Right cardiac atrium (tissue), 5 donors: Measurements from ENCODE around the gene NEXN. TPM values are rescaled to one million over a fixed set of nuclear protein-coding genes. Genes with fewer than 3 reads are reported as not detected.

Experiments
- ATAC-seq, 2 donors: fragments of 200-7000 bp; cut with Tn5 transposase; one replicate each; pipeline versions ENCODE4 v1.8.0 to v1.9.1; 2020; ENCODE audit warnings: moderate library complexity in 2 of 2, mild to moderate bottlenecking in 1 of 2
- DNase-seq, 3 donors: peaks; one replicate each; pipeline ENCODE4 v3.0.0-alpha.2; 2020
- H3K27ac ChIP-seq: one replicate; pipeline ENCODE4 v1.5.1; 2013; ENCODE audit warnings: mild to moderate bottlenecking, low read length, control low read depth, moderate library complexity
- H3K27me3 ChIP-seq: one replicate; pipeline ENCODE4 v1.6.1; 2013; ENCODE audit not compliant: control insufficient read depth, insufficient read depth
- H3K4me1 ChIP-seq: one replicate; pipeline ENCODE4 v1.6.1; 2013; ENCODE audit warnings: low read length; ENCODE audit not compliant: control insufficient read depth, insufficient read depth
- H3K4me3 ChIP-seq: one replicate; pipeline ENCODE4 v1.5.1; 2013; ENCODE audit warnings: low read length, control low read depth
- H3K9me3 ChIP-seq: one replicate; pipeline ENCODE4 v1.6.1; 2013; ENCODE audit warnings: low read length; ENCODE audit not compliant: control insufficient read depth
- WGBS: extraction: QIAGEN DNeasy Blood & Tissue Kit; methylation state at CpG from one replicate; pipeline ENCODE4 v1.1.7; 2013; 5-methylcytosine and 5-hydroxymethylcytosine counted together
- intact Hi-C, 4 donors: fragments of 100-400 bp; cut with DNase I; formaldehyde crosslinking; loops; one replicate each; pipeline versions ENCODE4 v1.11.0 to v1.14.0; 2022 to 2023
- long read RNA-seq, 4 donors: library from polyadenylated mRNA; unstranded; transcript quantifications; one replicate each; pipeline ENCODE4 v2.0.0, GENCODE V29; 2020 to 2021
- polyA plus RNA-seq: library from polyadenylated mRNA; stranded (reverse); fragments of 200-250 nt; gene quantifications from one replicate; pipeline ENCODE4 v1.2.3, GENCODE V29; 2013
- total RNA-seq, 4 donors: library from RNA; stranded (reverse); fragmentation: NEBNext Ultra II Directional; extraction: Animal tissue kit (Norgen Biotek cat#: 25700); gene quantifications; one replicate each; pipeline ENCODE4 v1.2.1, GENCODE V29; 2021
- donor health status: healthy with polysubstance abuse.
- donor health status: DM: no; HTN: yes; CAD: no.
- donor health status: DM: no; HTN: no; CAD: no.
- donor health status: DM: no; HTN: yes; CAD: no; lungs with severe emphysema.
- donor health status: DM: yes; HTN: yes; CAD: no.

NEXN gene
- total RNA-seq (100 to 1,000 TPM; 209 to 313 (median 259) TPM), polyA plus RNA-seq (418 TPM)
- long read RNA-seq, donor 1, transcript NEXN-202 (13 exons, 2,607 nt): major isoform, 15 of 401 reads
- long read RNA-seq, donor 1, partial matches to known transcripts: 357 of 401 reads
- long read RNA-seq, donor 1, other reads (novel, unspliced or antisense): 24 of 401 reads
- long read RNA-seq, donor 2, transcript NEXN-202 (13 exons, 2,607 nt): major isoform, 35 of 119 reads
- long read RNA-seq, donor 2, partial matches to known transcripts: 54 of 119 reads
- long read RNA-seq, donor 2, other reads (novel, unspliced or antisense): 28 of 119 reads
- long read RNA-seq, donor 3, partial matches to known transcripts: 136 of 153 reads
- long read RNA-seq, donor 3, other reads (novel, unspliced or antisense): 13 of 153 reads
- long read RNA-seq, donor 4, transcript NEXN-202 (13 exons, 2,607 nt): major isoform, 66 of 161 reads
- long read RNA-seq, donor 4, partial matches to known transcripts: 42 of 161 reads
- long read RNA-seq, donor 4, other reads (novel, unspliced or antisense): 52 of 161 reads

DNA sequence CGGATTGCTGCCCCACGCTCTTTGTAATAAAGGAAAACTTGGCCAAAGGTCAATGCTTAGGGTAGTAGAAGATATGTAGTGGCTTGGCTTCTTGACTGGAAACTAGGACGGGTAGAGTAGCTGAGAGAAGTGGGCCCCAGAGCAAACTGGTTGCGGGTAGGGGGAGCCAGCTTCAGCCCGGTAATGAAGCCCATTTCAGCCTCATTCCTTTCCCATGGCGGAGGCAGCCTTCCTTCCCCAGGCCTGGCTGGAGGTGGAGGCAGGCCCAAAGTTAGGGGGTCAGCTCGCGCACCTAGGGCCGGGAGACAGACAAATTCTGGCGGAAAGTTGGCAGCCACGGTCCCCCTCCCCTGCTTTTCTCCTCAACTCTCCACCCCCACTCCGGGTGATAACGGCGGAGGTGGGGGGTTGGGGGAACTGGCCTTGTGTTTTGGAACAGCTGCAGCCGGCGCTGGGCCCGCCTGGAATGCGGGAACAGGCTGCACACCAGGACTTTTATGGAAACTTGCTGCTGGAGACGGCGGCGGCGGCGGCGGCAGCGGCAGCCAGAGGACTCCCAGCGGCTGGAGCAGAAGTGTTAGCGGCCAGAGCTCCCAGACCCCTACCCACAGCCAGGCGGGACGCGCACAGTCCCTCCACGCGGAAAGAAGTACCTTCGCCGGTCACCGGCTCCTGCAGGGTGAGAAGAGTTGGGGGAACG is at the start of gene NEXN:
NEXN (plus strand) TSS at position 544 of the 700 bp plus-strand sequence. CDS start 27,483 bp downstream, outside the sequence.
- WGBS: 3% methylated on average over 36 of the region's 36 CpGs

DNA sequence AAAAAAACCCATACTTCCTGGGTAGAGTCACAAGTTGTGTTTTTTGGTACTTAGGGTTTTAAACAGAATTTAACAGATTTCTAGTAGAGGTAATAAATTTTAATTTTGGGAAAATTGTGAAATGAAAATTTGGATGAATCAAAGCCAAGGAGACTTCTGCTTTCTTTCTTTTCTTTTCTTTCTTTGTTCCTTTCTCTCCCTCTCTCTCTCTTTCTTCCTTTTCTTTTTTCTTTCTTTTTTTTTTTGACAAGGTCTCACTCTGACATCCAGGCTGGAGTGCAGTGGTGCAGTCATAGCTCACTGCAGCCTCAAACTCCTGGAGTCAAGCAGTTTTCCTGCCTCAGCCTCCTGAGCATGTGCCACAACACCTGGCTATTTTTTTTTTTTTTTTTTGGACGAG is 46.9 kb upstream of the NEXN start:
- Histone ChIP-seq H3K27me3 (no peaks in the 10 kb centered on the region), H3K27ac (no peak overlapping the region), H3K4me3 (no peak overlapping the region), H3K4me1 (no peaks in the 10 kb centered on the region), H3K9me3 (no peaks in the 10 kb centered on the region)
- intact Hi-C loops: no loop called here
- no peak for ATAC-seq
- WGBS: 50% methylated on average over 1 of the region's 1 CpG
- DNase-seq: no peak

More for the DNA sequence above, at the start of gene NEXN:
- H3K9me3 ChIP-seq: no peaks in the 10 kb centered on the region
- DNase-seq (peak; percentile 89 to 96 (median 94)), ATAC-seq (peak; percentile 94)
- H3K4me3 ChIP-seq: peak within 1 kb of the TSS; percentile 84
- no peaks in the 10 kb centered on the region for H3K27me3 ChIP-seq
- H3K27ac ChIP-seq: peak within 1 kb of the TSS; percentile 93
- no peaks in the 10 kb centered on the region for H3K4me1 ChIP-seq
- intact Hi-C loops: loop anchor here (5.0 kb wide), 2 partner anchors 51 to 56 kb away; no protein-coding TSS in a partner anchor

DNA sequence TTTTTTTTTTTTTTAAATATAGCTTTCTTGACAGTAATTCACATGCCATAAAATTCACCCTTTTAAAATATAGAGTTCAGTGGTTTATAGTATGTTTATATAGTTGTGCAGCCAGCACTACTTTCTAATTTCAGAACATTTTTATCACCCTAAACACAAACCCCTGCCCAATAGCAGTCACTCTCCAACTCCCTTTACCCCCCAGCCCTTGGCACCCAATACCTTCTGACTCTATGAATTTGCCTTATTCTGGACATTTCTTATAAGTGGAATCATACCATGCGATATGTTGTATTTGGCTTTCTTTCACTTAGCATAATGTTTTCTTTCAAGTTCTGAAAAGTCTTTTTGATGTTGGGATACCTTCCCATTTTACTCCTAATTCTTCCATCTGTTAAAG is 42.5 kb upstream of the NEXN start:
- Histone ChIP-seq H3K9me3 (no peaks in the 10 kb centered on the region), H3K27me3 (no peaks in the 10 kb centered on the region), H3K27ac (no peak overlapping the region), H3K4me3 (no peak overlapping the region), H3K4me1 (no peaks in the 10 kb centered on the region)
- intact Hi-C loops: no loop called here
- 97% methylated on average over 1 of the region's 1 CpG for WGBS
- DNase-seq (no peak), ATAC-seq (no peak)

DNA sequence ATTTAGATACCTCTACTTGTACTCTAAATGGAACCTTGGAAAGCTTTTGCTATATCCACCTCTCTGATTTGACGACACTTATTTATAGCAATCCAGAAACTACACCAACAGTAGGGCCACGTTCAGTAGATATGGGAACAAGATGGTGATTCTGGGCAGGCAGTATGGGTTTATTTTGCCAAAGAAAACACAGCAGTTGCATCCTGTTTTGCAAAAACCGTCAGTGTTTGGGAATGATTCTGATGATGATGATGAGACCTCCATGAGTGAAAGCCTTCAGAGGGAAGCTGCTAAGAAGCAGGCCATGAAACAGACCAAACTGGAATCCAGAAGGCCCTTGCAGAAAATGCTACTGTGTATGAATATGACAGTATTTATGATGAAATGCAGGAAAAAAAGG is 41.5 kb upstream of the NEXN start:
- Histone ChIP-seq H3K9me3 (no peaks in the 10 kb centered on the region), H3K4me1 (no peaks in the 10 kb centered on the region), H3K27me3 (no peaks in the 10 kb centered on the region), H3K27ac (no peak overlapping the region), H3K4me3 (no peak overlapping the region)
- WGBS: 46% methylated on average over 3 of the region's 3 CpGs
- DNase-seq (no peak), ATAC-seq (no peak)
- intact Hi-C loops: no loop called here

- Histone ChIP-seq H3K27ac (no peak overlapping the region), H3K9me3 (no peaks in the 10 kb centered on the region), H3K4me3 (no peak overlapping the region), H3K4me1 (no peaks in the 10 kb centered on the region), H3K27me3 (no peaks in the 10 kb centered on the region)
- no peak for DNase-seq
- intact Hi-C loops: no loop called here
- 82% methylated on average over 9 of the region's 9 CpGs for WGBS
- no peak for ATAC-seq
Measured at GRCh38 chr1:77847621-77848080, 40.8 kb upstream of the NEXN start.

DNA sequence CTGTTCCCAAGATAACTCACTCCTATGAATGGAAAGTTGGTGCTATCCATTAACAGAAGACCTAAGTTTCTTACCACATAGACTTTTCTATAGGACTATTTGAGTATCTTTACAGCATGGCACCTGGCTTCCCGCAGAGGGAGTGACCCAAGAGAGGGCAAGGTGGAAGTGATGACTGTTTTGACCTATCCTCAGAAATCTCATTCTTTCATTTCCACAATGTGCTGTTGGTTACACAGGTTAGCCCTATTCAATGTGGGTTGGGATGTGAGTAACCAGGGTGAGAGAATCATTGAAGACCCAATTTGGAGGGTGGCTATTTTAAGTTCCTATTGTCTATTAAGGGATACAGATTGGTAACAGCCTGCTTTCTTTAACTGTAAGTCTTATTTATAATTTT is 38.3 kb upstream of the NEXN start:
- no peaks in the 10 kb centered on the region for H3K9me3 ChIP-seq
- WGBS: 100% methylated on average over 1 of the region's 1 CpG
- no peaks in the 10 kb centered on the region for H3K4me1 ChIP-seq
- H3K27ac ChIP-seq: no peak overlapping the region
- DNase-seq: no peak
- no peak for ATAC-seq
- no peak overlapping the region for H3K4me3 ChIP-seq
- intact Hi-C loops: no loop called here
- no peaks in the 10 kb centered on the region for H3K27me3 ChIP-seq

DNA sequence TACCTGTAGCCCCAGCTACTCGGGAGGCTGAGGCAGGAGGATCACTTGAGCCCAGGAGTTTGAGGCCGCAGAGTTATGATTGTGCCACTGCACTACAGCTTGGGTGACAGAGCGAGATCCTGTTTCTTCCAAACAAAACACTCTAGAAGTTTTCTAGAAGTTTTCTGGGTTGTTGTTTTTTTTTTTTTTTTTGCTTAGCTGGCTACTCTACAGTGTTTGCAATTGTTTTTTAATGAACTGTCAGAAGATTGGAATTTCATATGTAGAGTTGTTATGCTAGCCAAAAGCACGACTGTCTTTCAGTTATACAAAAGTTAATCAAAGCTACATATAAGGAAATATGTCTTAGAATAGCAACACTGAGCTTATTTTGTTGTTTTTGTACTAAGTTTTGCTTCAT is 30.9 kb upstream of the NEXN start:
- Histone ChIP-seq H3K4me3 (no peak overlapping the region), H3K4me1 (no peaks in the 10 kb centered on the region), H3K27me3 (no peaks in the 10 kb centered on the region), H3K9me3 (no peaks in the 10 kb centered on the region), H3K27ac (no peak overlapping the region)
- ATAC-seq (no peak), DNase-seq (no peak)
- intact Hi-C loops: no loop called here
- WGBS: 80% methylated on average over 4 of the region's 4 CpGs

GRCh38 chr1:77858725-77859124 is 29.7 kb upstream of the NEXN start:
- Histone ChIP-seq H3K27ac (no peak overlapping the region), H3K9me3 (no peaks in the 10 kb centered on the region), H3K4me1 (no peaks in the 10 kb centered on the region), H3K27me3 (no peaks in the 10 kb centered on the region), H3K4me3 (no peak overlapping the region)
- DNase-seq (no peak), ATAC-seq (no peak)
- intact Hi-C loops: no loop called here
- WGBS: 90% methylated on average over 3 of the region's 3 CpGs

GRCh38 chr1:77859248-77859647 is 29.2 kb upstream of the NEXN start:
- Histone ChIP-seq H3K9me3 (no peaks in the 10 kb centered on the region), H3K27ac (no peak overlapping the region), H3K27me3 (no peaks in the 10 kb centered on the region), H3K4me1 (no peaks in the 10 kb centered on the region), H3K4me3 (no peak overlapping the region)
- intact Hi-C loops: no loop called here
- no peak for DNase-seq
- no peak for ATAC-seq
- 80% methylated on average over 2 of the region's 2 CpGs for WGBS

GRCh38 chr1:77866296-77866695 is 22.1 kb upstream of the NEXN start:
- intact Hi-C loops: no loop called here
- Histone ChIP-seq H3K4me1 (no peaks in the 10 kb centered on the region), H3K4me3 (no peak overlapping the region), H3K27me3 (no peaks in the 10 kb centered on the region), H3K9me3 (no peaks in the 10 kb centered on the region), H3K27ac (no peak overlapping the region)
- 80% methylated on average over 4 of the region's 4 CpGs for WGBS
- ATAC-seq (no peak), DNase-seq (no peak)

DNA sequence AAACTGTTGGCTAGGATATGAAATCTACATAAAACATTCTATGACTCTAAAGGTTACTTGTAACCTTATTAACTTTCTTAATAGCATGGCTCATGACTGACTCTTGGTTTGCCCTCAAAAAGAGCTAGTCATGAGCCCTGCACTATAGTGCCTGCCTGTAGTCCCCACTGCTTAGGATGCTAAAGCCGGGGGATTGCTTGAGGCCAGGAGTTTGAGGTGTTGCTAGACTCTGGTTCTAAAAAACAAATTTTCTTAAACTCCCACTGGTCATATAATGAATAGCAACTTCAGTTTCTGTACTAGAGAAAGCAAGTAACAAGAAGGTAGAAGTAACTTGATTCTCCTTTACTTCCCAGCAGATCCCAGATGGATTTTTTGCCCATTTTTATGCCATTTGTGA is 15.8 kb upstream of the NEXN start:
- Histone ChIP-seq H3K4me3 (no peak overlapping the region), H3K27me3 (no peaks in the 10 kb centered on the region), H3K4me1 (no peaks in the 10 kb centered on the region), H3K27ac (no peak overlapping the region), H3K9me3 (no peaks in the 10 kb centered on the region)
- DNase-seq (no peak), ATAC-seq (no peak)
- intact Hi-C loops: no loop called here
- 91% methylated on average over 1 of the region's 1 CpG for WGBS
